ENCODE data around the gene GJD3. TPM values are rescaled to one million over a fixed set of nuclear protein-coding genes. Genes with fewer than 3 reads are reported as not detected.
A peak's percentile ranks its signal among the peaks of the same experiment; 100 is the strongest.

The GJD3 gene
- polyA plus RNA-seq, 1 donor from 2014 or later: not detected

- H3K4me2 ChIP-seq (ENCODE audit: low read length): no peak overlapping the region
- H3F3A ChIP-seq (ENCODE audit: insufficient read depth, low read length, poor library complexity, severe bottlenecking): no peaks in the 10 kb centered on the region
- H3K9ac ChIP-seq (ENCODE audit: low read length): peak overlapping the region; percentile 3
- H3K9me3 ChIP-seq (ENCODE audit: low read length): no peaks in the 10 kb centered on the region
- H3K4me3 ChIP-seq (ENCODE audit: low read length): peak overlapping the region; percentile 50
- no peaks in the 10 kb centered on the region for H4K20me1 ChIP-seq (ENCODE audit: insufficient read depth)
- H3K9me2 ChIP-seq (ENCODE audit: insufficient read depth, low read length): no peaks in the 10 kb centered on the region
- H3K27ac ChIP-seq (ENCODE audit: low read length): no peak overlapping the region
- H3K36me3 ChIP-seq (ENCODE audit: insufficient read depth, low read length): no peaks in the 10 kb centered on the region
- peaks cover 5% of the 10 kb centered on the region for H3K27me3 ChIP-seq (ENCODE audit: insufficient read depth, low read depth, low read length)
- no peak for TF ChIP-seq SMC3 (conservative IDR thresholded peaks at IDR 0.05; ENCODE audit: poor library complexity)
- no peak for TF ChIP-seq MXI1 (conservative IDR thresholded peaks at IDR 0.05; ENCODE audit: poor library complexity, severe bottlenecking)
- H3K79me2 ChIP-seq (replicated peaks; ENCODE audit: insufficient read depth, low read length): peaks cover 7% of the 10 kb centered on the region
- H2AFZ ChIP-seq (ENCODE audit: low read depth, low read length): no peak overlapping the region
These were observed 47.8 kb downstream of the GJD3 start for GRCh38 chr17:40316571-40317344.

GRCh38 chr17:40315678-40316570 lies 48.6 kb downstream of the GJD3 start:
- Histone ChIP-seq H3K27me3 (ENCODE audit: insufficient read depth, low read depth, low read length) (peaks cover 5% of the 10 kb centered on the region), H2AFZ (ENCODE audit: low read depth, low read length) (no peak overlapping the region), H3F3A (ENCODE audit: insufficient read depth, low read length, poor library complexity, severe bottlenecking) (no peaks in the 10 kb centered on the region), H4K20me1 (ENCODE audit: insufficient read depth) (no peaks in the 10 kb centered on the region), H3K79me2 (replicated peaks; ENCODE audit: insufficient read depth, low read length) (peaks cover 7% of the 10 kb centered on the region), H3K36me3 (ENCODE audit: insufficient read depth, low read length) (no peaks in the 10 kb centered on the region), H3K9ac (ENCODE audit: low read length) (no peak overlapping the region), H3K9me2 (ENCODE audit: insufficient read depth, low read length) (no peaks in the 10 kb centered on the region), H3K27ac (ENCODE audit: low read length) (no peak overlapping the region), H3K4me3 (ENCODE audit: low read length) (peak overlapping the region; percentile 50), H3K4me2 (ENCODE audit: low read length) (no peak overlapping the region), H3K9me3 (ENCODE audit: low read length) (no peaks in the 10 kb centered on the region)
- no peak for TF ChIP-seq MXI1 (conservative IDR thresholded peaks at IDR 0.05; ENCODE audit: poor library complexity, severe bottlenecking)
- no peak for TF ChIP-seq TAF1 (IDR thresholded peaks at IDR 0.05; ENCODE audit: low read depth)
- no peak for TF ChIP-seq REST (IDR thresholded peaks at IDR 0.05; ENCODE audit: borderline replicate concordance)

- Histone ChIP-seq H3K36me3 (ENCODE audit: insufficient read depth, low read length) (no peaks in the 10 kb centered on the region), H3F3A (ENCODE audit: insufficient read depth, low read length, poor library complexity, severe bottlenecking) (no peaks in the 10 kb centered on the region), H2AFZ (ENCODE audit: low read depth, low read length) (no peak overlapping the region), H3K9ac (ENCODE audit: low read length) (no peak overlapping the region), H3K4me3 (ENCODE audit: low read length) (no peak overlapping the region), H3K4me2 (ENCODE audit: low read length) (no peak overlapping the region), H3K9me2 (ENCODE audit: insufficient read depth, low read length) (no peaks in the 10 kb centered on the region), H3K9me3 (ENCODE audit: low read length) (no peaks in the 10 kb centered on the region), H3K27me3 (ENCODE audit: insufficient read depth, low read depth, low read length) (peaks cover 5% of the 10 kb centered on the region), H4K20me1 (ENCODE audit: insufficient read depth) (no peaks in the 10 kb centered on the region), H3K27ac (ENCODE audit: low read length) (no peak overlapping the region), H3K79me2 (replicated peaks; ENCODE audit: insufficient read depth, low read length) (peaks cover 7% of the 10 kb centered on the region)
- TF ChIP-seq RAD21 (conservative IDR thresholded peaks at IDR 0.05) (no peak), TAF1 (IDR thresholded peaks at IDR 0.05; ENCODE audit: low read depth) (no peak), SMC3 (conservative IDR thresholded peaks at IDR 0.05; ENCODE audit: poor library complexity) (no peak), EP300 (conservative IDR thresholded peaks at IDR 0.05; ENCODE audit: poor library complexity, severe bottlenecking) (no peak), MXI1 (conservative IDR thresholded peaks at IDR 0.05; ENCODE audit: poor library complexity, severe bottlenecking) (no peak), EZH2 (IDR thresholded peaks at IDR 0.05; ENCODE audit: borderline replicate concordance, insufficient read depth, low read length, poor library complexity, severe bottlenecking) (no peak), REST (IDR thresholded peaks at IDR 0.05; ENCODE audit: borderline replicate concordance) (no peak), POLR2AphosphoS5 (IDR thresholded peaks at IDR 0.05) (no peak), CTCF (IDR thresholded peaks at IDR 0.05; ENCODE audit: poor library complexity, severe bottlenecking) (no peak)
These were observed 49.3 kb downstream of the GJD3 start for GRCh38 chr17:40315206-40315605.

Measured in neural cell (in vitro differentiated cells).